EH (cell line): ENCODE measurements around the gene ATIC.

Experiments used
- DNase-seq: peaks from one replicate; pipeline ENCODE4 v3.0.0-alpha.2; 2015; ENCODE audit warnings: low read depth

ATIC gene

DNA sequence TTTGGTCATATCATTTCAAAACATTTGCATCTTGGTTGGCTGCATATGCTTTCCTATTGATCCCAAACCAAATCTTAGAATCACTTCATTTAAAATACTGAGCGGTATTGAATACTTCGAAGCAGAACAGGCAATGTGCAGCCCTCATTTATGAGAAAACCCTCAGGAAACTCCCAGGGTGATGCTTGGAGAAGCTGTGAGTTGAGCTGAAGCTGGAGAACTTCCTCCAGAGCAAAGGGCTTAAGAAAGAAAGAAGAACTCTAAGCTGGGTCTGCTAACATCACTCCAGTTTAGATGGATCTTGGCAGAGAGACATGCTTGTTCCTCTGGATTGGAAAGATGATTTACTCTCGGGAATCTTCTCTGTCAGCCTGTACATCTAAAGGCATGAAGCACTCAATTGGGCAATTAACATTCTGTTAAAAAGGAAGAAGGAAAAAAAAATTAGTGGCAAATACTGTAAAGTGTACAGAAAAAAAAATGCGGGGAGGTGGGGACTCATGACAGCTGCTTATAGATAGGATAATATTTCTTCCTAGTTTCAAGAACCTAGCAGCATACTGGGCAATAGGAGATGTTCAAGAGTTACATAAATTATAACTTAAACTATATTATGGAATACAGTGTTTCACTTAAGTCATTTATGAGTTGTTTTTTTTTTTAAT lies 49.5 kb downstream of the ATIC start:
- peak; percentile 15 for DNase-seq

DNA sequence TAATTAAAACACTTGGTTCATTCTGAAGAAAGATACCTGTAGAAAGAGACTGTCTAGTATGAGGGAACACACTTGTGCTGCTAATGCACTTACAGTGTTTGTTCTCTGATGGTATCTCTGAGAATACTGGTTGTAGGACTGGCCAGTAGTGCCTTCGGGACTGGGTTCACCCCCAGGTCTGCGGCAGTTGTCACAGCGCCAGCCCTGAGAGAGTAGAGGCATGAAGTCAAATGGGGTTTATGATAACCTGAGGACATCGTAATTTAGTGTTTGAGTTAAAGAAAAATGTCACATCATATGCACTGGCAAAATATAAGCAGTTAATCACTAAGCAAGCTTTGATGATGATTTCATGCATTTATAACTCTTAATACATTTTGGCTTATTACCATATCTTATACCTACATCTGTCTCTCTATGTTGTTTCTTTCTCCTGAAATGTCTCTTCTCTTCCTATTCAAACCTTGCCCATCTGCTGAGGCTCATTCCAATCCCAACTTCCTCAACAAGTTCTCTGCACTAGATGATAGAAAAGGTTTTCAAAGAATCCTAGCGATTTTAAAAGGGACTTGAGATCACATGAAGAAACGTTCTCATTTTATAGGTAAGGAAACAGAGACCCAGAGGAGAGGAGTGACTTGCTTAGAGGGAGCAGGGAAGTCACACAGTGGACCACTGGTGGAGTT lies 50.2 kb downstream of the ATIC start:
- peak; percentile 27 for DNase-seq

DNA sequence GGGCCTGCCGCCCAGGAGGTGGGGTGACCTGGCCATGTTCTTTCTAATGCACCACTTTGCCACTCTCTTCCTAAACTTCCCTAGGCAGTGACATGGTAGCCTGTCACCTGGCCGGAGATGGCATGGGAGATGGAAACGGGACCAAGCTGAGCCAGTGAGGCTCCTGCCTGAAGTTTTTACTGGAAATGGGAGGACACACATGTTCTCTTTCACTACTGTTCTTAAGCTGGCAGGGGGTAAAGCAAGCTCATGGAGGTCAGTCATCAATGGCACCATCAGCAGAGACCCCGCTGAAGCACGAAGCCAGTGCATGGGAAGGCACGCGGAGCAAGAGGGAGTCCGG lies 50.7 kb downstream of the ATIC start:
- no peak for DNase-seq

DNA sequence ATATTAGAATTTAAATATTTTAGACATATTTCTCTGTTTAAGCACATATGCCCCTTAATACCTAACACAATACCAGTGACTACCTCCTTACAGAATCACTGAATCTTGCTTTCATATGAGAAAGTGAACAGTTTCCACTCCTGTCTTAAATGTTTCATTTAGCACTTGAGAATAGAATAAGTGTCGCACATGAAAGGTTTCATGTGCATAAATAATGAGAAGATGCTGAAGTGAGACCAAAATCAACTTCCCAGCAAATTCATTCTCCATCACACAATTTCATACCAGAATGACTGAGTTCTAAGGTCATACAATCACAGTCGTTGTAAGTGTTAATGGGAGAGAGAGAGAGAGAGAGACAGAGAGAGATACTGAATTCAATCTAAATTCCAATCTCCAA lies 51.2 kb downstream of the ATIC start:
- DNase-seq, result no peak

DNA sequence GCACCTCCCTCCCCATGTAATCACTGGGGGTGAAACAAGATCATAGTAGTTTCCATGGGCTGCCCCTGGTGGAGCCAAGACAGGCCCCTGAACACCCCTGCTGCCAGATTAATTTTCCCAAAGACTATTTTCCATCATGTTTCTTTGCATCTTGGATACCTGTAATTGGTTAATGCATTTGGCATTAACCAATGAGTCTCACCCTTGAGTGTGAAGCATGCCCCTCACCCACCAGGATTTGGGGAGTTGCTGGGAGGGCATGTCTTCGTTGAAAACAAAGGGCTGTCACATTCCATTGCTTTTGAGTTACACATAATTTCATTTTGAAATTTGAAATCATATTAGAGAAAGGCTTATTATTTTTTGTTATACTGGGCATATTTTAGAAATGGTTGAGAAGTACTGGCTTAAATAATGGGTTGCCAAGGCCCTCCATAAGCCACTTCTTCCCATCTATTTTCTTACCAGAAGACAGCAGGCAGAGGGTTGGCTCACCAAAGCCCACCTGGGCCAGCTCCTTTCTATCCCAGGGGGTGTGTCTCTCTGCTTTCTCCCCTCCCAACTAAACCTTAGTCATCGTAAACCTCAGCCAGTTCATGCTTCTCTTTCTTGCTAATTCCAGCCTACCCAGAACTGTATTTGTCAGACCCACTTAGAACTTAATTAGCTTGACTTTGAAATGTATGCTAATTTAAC lies 51.8 kb downstream of the ATIC start:
- DNase-seq, result peak; percentile 38

DNA sequence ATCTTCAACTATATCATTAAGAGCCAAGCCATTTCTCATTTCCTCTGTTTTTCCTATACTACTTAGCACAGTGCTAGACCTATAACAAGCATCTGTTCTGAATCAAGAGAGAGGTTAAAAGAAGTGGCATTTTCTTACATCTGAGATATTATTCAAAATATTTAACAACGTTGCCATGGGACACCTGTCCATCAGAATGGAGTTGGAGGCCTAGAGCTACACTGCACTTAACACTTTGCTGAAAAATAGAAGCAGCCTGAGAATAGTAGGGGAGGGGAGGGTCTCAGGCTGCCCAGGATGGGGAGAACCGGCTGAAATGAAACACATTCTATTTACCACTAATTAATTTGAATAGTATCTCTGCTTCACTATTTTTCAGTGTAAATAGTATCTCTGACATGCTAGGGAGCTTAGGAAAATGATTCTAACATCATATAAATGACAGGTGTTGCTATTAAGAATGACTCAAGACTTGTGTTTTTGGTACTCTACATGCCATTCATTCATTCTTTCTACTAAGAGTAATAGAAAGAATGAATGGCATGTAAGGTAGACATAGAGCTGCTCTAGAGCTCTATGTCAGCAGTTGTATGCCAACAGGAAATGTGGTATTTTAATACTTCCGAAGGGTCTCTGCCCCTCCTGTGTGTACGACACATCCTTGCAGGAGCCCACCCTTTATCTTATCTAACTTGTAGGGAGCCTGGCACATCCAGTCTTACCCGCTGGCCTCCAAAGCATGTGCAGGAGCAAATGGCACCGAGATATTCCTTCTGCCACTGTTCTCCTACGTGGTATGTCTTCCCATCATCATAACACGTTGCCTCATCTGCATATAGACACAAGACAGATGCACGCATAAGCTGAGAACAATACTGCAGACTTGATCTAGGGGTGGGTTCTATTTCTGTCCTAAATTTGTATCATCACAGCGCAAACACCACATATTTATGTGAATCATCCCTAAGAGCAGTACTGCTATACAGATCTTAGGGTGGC lies 52.6 kb downstream of the ATIC start:
- peak; percentile 31 for DNase-seq

DNA sequence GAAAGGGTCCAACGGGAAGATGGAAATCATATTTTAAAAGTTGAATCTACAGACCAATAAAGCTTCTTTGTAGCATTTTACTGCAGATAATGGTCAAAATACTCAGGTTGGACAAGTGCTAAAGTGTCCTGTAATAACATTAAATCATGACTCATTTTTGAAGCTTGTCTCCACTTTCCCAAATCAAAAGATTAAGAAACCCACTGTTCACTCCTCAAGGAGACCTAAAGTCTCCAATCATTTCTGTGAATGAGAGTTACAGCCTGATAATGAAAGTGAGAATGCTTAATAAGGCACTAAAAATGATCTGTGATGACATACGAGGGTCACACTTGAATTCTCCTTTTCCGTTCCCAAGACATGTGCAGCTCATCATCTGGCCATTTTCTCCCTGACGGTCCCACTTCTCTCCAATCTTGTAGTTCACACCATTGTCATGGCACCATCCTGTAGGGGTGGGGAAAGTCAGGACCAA lies 53.4 kb downstream of the ATIC start:
- DNase-seq, result peak; percentile 22

DNA sequence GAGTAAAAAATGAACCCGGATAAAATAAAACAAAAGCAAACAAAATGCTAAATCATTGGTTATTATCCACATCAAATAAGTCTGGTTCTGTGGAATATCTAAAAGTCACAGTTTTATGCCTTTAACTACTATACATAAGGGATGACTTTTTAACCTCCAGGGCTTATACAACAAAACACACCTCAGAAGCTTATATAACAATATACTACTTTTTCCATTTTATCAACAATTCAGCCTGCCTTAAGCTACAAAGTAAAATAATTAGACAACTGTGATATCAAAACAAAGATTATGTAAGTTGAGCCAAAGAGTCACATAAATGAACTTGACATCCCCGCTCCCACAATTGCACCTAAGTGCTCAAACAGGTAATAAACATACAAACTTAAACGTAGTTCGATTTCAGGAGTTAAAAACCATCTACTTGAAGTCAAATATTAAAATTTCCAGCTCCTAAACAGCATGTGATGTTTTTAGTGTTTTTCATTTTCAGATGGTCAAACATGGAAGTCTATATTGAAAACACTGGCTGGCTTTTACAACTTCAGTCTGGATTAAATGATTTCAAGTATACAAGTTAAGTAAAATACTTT lies 54.7 kb downstream of the ATIC start:
- peak; percentile 2 for DNase-seq

DNA sequence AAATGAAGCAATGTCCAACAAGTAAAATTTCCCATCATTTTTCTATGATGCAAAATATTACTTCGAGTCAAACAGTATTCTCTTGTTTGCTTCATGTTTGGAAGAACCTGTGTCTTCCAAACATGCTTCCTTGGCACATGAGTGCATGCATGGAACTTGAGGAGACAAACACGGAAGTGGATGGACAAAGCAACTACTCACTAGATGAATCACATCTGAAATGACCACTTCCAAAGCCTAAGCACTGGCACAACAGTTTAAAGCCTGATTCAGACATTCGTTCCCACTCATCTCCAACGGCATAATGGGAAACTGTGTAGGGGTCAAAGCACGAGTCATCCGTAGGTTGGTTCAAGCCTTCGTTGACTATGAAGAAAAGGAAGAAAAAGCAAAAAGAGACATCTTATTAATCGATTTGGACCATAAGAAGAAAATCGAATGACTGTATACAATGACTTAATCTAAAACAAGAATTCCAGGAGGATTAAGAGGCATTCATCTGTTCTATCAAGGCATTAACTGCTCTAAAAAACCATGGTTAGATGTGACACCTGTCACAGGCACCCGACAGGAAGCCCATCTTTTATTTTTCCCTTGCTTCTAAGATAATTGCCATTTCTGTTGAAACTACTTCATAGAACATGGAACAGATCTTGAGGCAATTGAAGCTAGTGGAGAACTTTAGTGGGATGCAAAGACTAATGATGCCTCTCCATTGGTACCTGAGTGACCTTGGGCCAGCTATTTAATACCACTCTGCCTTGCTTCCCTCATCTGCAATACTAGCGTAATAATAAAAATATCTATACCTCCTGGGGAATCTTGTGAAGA lies 56.0 kb downstream of the ATIC start:
- DNase-seq, result peak; percentile 80

DNA sequence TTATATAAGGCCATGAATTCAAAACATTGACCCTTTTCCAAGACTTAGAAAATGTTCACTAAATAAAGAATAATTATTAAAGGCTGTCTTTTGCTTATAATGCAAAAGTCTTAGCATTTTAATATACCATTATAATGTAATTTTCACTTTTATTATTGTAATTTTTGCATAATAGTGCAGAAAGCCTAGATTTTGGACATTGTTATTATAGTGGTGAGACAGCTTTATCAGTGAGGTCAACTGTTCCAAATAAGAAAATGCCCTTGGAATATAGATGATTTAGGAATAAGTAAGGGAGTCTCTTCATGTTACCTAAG lies 56.6 kb downstream of the ATIC start:
- DNase-seq, result peak; percentile 6

DNA sequence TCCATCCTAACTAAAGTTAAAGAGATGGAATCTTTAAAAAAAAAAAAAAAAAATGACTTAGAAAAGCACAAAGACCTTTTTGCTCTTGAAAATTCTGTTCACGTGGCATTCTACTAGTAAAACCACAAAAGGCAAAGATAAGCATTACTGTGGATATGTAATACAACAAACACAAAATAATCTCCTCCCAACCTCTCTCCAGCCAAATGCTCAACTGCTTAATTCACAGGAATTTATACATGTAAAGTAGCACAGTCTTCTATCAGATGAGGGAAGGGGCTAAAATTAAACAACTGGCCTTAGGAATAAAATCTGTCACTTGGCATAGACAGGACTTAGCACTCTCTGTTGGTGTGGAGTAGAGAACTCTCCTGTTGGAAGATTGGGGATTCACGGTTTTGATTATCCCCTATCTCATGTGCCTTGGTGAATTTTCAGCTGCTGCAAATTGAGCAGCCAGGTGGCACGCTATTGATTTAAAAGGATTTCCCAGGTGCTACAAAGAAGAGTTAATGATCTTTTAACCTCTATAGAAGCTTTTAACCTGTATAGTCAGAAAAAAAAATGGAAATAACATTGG lies 57.4 kb downstream of the ATIC start:
- DNase-seq, result peak; percentile 46

DNA sequence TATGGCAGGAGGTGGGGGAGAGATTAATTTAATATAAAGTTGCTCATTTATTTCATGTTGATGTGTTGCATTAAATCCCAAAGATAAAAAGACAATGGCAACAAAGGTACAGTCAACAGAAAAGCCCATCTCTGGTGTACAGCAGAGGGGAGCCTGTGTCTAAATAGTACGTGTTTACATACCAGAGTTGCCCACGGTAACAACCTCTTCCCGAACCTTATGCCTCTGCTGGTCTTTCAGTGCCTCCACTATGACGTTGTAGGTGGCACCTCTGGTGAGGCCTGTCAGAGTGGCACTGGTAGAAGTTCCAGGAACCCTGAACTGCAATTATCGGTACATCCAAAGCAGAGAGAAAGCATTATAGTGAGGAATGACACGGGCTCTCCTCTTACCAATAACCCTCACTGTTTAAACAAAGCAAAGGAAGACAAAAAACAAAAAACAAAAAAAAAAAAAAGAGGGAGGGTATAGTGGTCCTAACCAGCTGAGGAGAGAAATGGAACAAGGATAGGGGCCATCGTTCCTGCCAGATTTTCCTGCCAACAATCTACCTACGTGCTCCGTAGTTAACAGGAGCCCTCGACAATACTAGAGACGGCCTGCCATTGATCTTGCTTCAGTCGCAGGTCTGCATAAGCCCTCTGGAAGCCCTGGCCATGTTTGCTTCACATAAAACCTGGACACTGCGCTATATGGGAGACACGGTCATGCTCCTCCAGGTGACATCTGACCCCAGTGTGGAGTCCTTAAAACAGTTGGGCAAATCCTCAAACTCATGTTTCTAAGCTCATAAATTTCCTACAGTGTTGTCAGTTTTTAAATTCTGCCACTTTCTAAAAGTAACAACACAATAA lies 58.5 kb downstream of the ATIC start:
- DNase-seq, result peak; percentile 37

DNA sequence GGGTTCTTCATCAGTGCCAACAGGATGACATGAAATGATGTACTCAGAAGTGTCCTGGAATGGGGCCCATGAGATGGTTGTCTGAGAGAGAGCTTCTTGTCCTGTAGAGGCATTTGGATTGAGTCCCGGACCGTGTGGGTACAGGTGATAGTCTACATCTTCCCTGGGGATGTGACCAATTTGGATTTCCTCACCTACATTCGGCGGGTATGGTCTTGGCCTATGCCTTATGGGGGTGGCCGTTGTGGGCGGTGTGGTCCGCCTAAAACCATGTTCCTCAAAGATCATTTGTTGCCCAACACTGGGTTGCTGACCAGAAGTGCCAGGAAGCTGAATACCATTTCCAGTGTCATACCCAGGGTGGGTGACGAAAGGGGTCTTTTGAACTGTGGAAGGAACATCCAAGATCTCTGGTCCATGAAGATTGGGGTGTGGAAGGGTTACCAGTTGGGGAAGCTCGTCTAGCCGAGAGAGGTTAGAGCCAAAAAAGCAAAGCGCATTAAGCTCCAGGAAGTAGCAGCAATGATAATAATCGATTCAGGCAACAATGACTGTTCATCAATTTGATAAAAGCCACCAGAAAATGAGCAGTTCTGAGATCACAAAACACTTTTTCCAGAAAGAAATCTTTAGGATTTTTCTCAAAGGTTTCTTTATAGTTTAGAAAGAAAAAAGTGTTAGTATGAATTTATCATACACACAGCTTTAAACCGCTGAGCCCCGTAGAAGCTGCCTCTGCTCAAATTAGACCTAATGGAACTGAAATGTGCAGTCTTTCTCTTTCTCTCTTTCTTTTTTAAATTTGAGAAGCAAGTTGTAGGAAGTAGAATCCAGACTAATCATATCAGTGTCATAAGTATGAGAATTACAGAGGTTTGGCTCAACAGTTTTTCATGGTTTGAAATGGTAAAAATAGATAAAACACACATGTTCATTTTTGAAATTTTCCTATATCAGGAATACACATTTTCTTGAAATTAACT lies 60.3 kb downstream of the ATIC start:
- DNase-seq, result no peak

DNA sequence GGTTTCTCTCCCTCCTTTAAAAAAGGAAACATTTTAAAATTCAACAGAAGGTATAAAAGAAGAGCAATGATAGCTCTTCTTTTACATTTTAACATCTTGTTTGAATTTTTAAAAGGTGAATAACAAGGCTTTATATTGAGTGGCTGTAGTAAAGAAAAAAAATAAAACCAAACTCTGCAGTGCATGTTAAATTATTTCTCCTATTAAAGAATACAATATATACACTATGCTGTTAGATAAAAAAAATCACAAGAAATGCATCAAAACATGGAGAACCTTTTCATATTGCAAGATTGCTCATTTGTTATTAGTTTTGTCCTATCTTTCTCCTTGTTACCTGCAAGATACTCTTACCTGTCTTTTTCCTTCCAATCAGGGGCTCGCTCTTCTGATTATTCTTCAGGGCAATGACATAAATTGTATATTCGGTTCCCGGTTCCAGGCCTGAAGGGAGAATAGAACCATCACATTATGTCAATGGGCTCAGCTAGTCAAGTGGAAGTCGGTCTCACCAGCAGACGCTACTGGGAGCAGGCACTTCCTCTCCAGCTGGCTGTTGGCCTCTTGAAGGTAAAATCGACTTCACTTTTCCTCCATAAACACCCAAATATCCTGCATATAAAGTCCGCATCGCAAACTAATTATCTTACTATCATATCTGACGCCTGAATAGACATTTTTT lies 61.2 kb downstream of the ATIC start:
- DNase-seq, result no peak

DNA sequence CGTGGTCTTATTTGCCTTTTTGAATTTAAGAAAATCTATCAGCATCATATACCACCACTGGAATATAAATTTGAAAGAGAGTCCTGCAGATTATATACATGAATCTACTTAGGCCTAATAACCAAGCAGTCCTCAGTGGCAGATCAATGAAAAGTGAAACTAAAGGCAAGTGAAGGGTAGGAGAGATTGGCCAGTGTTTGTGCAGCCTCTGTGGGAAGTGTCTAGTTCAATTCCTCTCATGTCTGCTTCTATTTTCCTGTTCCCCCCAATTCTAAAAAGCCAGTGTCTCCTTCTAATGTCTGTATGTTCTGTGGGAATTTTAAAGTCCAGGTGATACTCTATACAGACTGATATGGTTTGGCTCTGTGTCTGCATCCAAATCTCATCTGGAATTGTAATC lies 62.1 kb downstream of the ATIC start:
- DNase-seq, result no peak

DNA sequence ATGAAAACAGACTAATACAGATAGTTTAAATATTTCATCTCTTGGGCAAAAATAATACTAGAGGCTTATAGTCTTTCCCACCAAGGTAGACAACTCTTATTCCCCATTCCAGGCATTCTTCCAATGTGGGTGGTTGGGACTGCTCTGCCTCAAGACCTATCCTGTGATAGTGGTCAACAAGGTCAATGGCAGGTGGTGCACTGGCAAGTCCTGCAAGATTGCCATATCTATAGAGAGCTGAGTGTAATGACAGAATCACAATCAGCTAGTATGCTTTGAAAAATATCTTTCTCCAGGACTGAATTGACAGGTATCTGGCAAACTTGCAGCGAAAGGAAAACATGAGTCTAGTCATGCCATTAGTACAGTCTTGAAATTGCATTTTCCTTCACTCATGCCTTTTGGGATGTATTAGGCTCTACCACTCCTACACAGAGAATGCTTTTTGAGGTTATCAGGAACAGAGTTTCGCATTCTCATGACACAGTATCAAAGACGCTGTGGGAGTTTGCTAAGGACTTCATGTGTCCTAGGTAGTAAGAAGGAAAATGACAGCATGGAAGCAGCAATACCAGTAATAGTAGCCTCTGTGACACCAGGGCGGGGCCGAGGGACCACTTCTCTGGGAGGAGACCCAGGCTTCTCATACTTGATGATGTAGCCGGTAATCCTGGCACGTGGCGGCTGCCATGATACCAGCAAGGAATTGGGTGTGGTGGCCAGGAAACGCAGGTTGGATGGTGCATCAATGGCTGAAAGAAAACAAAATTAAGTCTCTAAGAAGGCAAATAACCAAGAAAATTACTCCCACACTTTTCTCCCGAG lies 63.0 kb downstream of the ATIC start:
- no peak for DNase-seq

DNA sequence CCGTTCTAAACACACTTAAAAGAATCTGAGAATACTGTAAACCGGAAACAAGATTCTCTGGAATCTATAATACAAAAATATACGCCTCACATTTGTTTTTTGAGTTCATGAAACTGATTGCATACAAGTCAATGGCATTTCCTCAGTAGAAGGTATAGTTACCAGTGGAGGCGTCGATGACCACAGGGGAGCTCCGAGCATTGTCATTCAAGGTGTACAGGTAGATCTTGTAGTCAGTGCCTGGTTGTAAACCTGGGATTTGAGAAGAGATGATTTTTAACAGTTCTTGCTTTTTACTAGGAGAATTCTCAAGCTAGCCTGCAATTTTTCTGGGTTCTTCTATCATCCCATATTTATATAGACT lies 63.6 kb downstream of the ATIC start:
- no peak for DNase-seq
